GM18867 (cell line): ENCODE measurements around the gene CRYGB.
"Not testable (repeated sequence)": the region's sequence is repeated elsewhere in the genome, so short reads cannot be mapped to it uniquely, and the experiment has no call there.

Experiments used
- ATAC-seq: cut with Tn5 transposase; IDR thresholded peaks from one replicate; pipeline ENCODE4 v1.9.1; 2021; ENCODE audit warnings: mild to moderate bottlenecking, moderate library complexity; ENCODE audit not compliant: unreplicated experiment

CRYGB gene

DNA sequence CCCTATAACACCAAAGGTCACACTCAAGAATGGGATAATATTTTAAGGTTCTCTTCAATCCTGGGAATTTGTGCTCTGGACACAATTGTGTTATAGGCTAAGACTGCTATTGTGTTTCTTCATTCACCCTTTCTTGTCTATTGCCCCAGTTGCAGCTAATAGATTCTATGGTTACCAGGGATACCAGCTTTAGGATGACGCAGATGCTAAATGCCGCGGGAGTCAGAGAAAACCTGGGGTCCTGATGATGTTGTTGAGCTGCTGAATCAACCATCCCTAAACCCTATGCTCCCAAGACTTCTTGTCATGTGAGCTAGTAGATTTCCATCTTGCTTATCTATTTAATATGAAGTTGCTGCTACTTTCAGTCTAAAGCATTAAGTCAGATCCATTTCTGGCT, 27.0 kb downstream of the CRYGB start:
- ATAC-seq: no peak

DNA sequence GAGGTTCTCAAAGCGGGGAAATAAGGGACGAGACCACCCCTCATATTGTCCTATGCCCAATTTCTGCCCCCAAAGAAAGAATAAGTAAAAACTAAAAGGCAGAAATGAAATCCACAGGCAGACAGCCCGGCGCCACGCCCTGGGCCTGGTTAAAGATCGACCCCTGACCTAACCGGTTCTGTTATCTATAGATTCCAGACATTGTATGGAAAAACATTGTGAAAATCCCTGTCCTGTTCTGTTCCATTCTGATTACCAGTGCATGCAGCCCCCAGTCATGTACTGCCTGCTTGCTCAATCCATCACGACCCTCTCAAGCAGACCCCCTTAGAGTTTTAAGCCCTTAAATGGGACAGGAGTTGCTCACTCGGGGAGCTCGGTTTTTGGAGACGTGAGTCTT, 28.6 kb downstream of the CRYGB start:
- not testable (repeated sequence) for ATAC-seq

DNA sequence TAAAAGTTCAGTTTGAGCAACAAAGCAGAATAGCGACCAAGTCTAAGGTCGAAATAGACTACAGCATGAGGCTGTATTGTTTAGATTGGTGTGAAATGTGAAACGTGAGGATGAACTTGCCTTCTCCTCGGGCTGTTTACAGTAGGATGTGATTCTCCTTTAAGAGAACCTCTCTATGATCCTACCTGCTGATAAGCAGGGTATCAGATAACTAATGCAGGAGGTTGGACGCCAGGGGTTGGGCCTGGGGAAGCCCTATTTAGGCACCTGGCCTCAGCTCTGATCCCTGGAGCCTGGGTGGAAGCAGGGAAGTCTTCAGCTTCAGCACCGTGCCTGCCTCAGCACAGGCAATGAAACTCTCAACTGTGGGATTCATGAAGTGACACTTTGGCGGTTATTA, 33.0 kb downstream of the CRYGB start:
- ATAC-seq: no peak

DNA sequence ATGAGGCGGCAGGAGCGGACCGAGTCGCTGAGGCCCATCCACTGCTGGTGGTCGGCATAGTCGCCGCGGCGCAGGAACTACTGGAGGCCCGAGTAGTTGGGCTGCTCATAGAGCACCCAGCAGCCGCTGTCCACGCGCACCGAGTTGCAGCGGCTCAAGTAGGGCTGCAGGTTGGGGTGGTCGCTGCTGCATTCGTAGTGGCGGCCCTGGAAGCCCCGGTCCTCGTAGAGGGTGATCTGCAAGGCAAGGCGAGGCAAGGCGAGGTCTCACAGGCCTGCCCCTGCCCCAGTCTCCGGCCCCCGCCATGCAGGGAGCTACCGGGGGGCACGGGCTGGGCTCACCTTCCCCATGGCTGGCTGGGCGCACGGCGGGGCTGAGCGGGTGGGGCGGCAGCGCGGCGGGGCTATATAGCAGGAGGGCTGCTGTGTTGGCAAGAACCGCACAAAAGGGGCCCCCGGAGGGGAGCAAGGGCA, 33.6 kb downstream of the CRYGB start:
- not testable (repeated sequence) for ATAC-seq

DNA sequence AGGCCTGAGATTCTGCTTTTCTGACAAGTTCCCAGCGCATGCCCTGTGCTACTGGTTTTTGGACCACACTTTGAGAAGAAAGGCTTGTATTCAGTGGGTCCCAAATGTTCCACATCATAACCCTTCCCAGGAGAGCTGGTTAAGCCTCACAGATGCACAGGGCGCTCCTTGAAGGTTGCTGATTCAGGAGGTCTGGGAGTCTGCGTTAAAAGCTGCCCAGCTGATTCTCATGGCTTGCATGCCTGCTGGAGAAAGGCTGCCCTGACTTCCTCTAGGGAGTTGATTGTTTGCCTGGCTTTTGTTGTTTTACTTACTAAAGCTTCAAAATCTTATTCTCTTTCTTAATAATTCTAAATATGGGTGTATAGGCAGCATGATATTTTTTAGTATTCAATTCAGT, 42.3 kb downstream of the CRYGB start:
- ATAC-seq: no peak

DNA sequence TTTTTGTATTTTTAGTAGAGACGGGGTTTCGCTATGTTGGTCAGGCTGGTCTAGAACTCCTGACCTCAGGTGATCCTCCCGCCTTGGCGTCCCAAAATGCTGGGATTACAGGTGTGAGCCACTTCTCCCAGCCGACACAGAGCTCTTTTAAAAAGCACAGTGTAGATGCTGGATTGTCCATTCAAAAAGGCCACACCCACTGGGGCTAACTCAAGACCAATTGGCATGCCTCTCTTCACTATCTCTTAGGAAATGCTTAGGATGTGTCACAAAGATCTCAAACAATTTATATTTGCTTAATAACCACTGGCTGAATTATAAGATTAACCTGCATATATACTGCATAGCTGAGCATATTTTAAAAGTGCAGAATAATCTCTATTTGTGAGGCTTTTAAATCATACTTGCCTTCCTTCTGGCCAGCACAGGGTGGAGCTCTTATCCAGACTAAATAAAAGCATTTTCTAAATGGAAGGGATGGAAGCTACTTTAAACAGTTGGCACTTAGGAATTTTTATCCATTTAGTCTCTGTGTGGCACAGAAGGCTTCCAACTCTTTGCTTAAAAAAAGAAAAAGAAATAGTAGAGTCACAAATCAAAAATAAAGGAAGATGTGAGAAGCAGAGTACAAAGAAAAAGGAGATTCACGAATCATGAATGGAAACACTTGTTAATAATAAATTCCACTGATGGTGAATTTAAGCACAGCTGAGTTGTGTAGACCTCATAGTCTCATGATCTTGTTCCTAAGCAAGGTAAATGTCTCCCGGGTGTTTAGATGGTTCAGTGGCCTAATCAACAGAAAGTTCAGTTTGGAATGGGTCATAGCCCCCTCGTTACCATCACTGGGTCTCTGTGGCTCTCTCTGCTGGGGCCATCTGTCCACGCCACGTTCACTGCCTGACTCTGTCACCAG, 44.0 kb downstream of the CRYGB start:
- no peak for ATAC-seq

DNA sequence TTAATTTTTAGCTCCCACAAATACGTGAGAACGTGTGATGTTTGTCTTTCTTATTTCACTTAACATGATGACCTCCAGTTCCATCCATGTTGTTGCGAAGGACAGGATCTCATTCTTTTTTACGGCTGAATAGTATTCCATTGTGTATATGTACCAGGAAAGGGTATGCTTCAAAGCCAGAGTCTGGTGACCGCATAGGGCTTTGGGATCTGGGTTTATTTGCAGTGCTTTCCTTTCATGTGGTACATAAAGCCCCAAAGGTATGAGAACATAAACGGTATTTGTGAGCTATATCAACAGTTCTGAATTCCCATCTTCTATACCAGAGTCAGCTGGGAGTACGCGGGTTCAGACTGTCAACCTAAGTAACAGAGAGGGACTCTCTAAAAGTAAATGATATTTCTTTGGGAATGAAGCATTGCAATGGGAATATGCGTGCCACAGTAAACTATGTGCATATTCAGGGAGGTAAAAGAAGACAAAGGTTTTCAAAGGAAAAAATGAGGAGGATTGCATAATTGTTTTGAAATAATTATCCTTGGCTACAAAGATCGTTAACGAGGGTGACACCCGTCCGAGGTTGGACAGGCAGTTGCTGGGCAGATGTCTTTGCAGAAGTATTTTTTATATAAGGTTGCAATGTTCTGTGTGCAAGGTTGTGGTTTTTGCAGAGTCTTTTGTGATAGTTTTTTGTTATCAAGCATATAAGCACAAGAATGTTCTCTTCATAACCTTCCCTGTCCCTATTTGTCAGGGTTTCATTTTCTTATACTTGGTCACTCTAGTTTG, 46.1 kb downstream of the CRYGB start:
- ATAC-seq: no peak

DNA sequence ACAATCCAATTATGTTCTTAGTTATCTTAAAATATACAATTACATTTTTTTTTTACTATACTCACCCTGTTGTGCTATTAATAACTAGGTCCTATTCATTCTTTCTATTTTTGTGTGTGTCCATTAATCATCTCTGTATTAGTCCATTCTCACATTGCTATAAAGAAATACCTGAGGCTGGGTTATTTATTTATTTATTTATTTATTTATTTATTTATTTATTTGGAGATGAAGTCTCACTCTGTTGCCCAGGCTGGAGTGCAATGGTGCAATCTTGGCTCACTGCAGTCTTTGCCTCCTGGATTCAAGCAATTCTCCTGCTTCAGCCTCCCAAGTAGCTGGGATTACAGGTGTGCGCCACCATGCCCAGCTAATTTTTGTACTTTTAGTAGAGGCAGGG, 47.3 kb downstream of the CRYGB start:
- not testable (repeated sequence) for ATAC-seq

DNA sequence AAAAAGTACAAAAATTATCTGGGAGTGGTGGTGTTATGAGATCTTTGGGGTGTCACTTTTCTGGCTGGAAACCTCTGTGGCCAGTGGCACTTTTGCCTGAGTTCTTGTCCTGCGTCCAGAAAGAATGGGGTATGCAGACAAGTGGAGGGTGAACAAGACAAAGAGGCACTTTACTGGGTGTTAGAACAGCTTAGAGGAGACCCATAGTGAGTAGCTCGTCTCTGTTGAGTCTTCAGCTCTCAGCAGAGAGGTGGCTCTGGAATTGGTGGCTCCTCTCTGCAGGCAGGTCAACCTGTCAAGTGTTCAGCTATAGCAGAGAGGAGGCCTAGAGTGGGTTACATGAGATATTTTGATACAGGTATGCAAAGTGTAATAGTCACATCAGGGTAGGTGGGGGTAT, 47.7 kb downstream of the CRYGB start:
- no peak for ATAC-seq

DNA sequence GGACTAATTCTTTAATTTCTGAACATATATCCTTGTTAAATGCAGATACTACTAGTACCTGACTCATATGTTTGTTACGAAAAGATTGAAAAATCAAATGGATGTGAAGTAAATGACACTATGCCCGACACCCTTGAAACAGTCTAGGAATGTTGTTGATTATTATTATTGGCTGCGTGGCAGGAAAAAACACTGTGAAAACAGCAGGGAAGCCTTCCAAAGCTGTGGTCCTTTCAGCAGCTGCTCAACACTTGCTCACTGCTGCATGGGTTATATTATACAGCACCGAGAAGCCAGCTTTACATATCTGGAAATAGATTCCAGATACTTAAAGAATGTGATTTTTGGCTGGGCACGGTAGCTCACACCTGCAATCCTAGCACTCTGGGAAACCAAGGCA, 48.2 kb downstream of the CRYGB start:
- no peak for ATAC-seq

DNA sequence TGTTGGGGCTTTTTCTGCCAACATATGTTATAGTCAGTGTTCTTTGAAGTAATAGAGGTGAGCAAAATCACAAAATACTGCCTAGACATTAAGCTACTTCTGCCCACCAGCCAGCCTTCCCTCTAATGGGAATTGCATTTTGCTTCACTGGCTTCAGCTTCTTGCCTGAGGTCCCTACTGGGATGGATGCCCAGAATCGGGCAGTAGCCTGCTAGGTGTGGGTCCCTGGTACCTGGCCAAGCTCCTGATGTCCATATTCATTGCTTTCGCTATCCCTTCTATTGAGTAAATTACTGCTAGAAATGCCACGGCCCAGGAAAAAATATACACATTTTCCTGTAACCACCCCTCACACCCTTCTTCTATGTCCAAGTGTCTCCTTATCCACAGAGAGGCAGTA, 48.6 kb downstream of the CRYGB start:
- ATAC-seq: no peak

DNA sequence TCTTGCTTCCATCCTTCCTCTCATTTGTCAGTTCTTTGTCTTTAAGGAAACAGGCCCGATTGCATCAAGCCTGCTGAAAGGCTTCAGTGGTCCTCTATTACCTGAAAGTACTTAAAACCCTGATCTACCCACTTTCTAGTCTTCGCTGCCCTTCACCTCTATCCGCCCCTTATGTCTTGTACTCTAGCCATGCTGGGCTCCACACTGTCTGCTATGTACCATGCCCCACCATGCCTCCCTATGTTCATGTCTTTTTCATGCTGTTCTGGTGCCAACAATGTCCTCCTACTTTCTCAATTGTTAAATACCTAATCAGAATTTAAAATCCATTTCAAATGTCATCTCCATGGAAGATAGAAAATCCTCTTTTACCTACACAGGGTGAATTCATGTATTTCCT, 49.9 kb downstream of the CRYGB start:
- ATAC-seq: no peak

DNA sequence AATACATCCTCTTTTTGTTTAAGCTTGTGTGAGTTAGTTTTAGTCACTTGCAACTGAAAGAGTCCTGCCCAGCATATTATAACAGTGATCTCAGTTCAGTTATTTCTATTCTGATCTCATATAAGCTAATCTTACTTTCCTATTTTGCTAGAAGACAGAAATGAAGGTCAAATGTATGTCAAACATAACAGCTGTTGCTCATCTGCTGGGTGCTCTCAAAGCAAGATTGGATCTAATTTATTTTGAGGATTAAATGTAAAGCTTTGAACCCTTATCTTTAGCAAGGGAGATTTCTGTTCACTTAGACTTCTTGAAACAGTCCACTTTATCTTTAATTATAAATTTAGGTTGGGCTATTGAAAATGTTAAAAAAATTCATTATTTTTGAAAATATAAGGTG, 52.8 kb downstream of the CRYGB start:
- no peak for ATAC-seq
